ENCODE measurements around the gene ID2.

DNA sequence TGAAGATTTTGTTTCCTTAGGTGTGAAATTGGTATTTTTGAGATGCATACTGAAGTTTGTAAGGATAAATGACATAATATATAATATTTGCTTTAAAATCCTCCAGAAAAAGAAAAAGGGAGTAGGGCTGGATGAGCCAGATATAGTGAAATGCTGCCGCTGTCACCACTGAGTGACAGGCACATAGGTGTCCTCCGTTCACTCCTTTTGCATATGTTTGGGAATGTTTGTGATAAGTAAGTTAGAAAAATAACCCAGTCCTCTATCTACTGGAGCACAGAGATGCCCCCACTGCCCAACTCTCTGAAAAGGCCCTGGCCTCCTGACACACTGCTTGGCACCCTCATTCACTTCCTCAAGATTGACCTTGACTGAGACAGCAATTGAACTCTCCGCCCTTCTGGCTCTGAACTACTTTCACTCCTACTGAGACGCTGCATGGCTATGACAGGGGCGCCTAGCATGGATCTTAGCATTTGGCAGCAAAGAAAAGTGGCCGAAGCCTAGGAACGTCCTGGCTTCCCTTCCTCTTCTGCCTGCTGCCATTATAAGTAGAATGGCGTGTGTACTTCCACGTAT lies 10.1 kb downstream of the ID2 start:
- TF ChIP-seq, protein P1, sequence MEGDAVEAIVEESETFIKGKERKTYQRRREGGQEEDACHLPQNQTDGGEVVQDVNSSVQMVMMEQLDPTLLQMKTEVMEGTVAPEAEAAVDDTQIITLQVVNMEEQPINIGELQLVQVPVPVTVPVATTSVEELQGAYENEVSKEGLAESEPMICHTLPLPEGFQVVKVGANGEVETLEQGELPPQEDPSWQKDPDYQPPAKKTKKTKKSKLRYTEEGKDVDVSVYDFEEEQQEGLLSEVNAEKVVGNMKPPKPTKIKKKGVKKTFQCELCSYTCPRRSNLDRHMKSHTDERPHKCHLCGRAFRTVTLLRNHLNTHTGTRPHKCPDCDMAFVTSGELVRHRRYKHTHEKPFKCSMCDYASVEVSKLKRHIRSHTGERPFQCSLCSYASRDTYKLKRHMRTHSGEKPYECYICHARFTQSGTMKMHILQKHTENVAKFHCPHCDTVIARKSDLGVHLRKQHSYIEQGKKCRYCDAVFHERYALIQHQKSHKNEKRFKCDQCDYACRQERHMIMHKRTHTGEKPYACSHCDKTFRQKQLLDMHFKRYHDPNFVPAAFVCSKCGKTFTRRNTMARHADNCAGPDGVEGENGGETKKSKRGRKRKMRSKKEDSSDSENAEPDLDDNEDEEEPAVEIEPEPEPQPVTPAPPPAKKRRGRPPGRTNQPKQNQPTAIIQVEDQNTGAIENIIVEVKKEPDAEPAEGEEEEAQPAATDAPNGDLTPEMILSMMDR (conservative IDR thresholded peaks at IDR 0.05; ENCODE audit: low read depth, low read length) = no peak
- TF ChIP-seq EZH2 (IDR thresholded peaks at IDR 0.05; ENCODE audit: borderline replicate concordance, low read depth, low read length, poor library complexity, severe bottlenecking) = no peak
